Lung (tissue), 16 donors: ENCODE results near the gene CNDP2. TPM values are rescaled to one million over a fixed set of nuclear protein-coding genes. Genes with fewer than 3 reads are reported as not detected.

Source experiments
- ATAC-seq: fragments of 200-7000 bp; cut with Tn5 transposase; one replicate; pipeline ENCODE4 v1.9.1; 2020; ENCODE audit warnings: moderate number of reproducible peaks; ENCODE audit not compliant: insufficient read depth, low FRiP score
- DNase-seq, 3 donors: peaks; one replicate each; pipeline ENCODE4 v3.0.0-alpha.2; 2013 to 2017
- H3K27ac ChIP-seq, 2 donors: one replicate each; pipeline ENCODE4 v1.5.1; 2013; ENCODE audit warnings: mild to moderate bottlenecking in 2 of 2, moderate library complexity in 2 of 2, control low read depth in 1 of 2, inconsistent platforms in 1 of 2, low read depth in 1 of 2, low read length in 1 of 2
- H3K27me3 ChIP-seq, 3 donors: one replicate each; pipeline ENCODE4 v1.5.1; 2013; ENCODE audit warnings: low read length in 2 of 3; ENCODE audit not compliant: control insufficient read depth in 3 of 3, insufficient read depth in 3 of 3
- H3K36me3 ChIP-seq, 4 donors: one replicate each; pipeline ENCODE4 v1.5.1; 2013; ENCODE audit warnings: low read length in 4 of 4, mild to moderate bottlenecking in 1 of 4, moderate library complexity in 1 of 4; ENCODE audit not compliant: control insufficient read depth in 4 of 4, insufficient read depth in 4 of 4
- H3K4me1 ChIP-seq, 5 donors: one replicate each; pipeline ENCODE4 v1.5.1; 2013; ENCODE audit warnings: low read length in 5 of 5, mild to moderate bottlenecking in 2 of 5, moderate library complexity in 1 of 5; ENCODE audit not compliant: control insufficient read depth in 5 of 5, insufficient read depth in 5 of 5
- H3K4me3 ChIP-seq: one replicate; pipeline ENCODE4 v1.5.1; 2013; ENCODE audit warnings: mild to moderate bottlenecking, control low read depth, moderate library complexity
- H3K9ac ChIP-seq, 2 donors: one replicate each; pipeline ENCODE4 v1.5.1; 2013; ENCODE audit warnings: low read length in 2 of 2, control low read depth in 1 of 2; ENCODE audit not compliant: insufficient read depth in 1 of 2
- H3K9me3 ChIP-seq, 4 donors: one replicate each; pipeline ENCODE4 v1.5.1; 2013; ENCODE audit warnings: low read length in 3 of 4, mild to moderate bottlenecking in 1 of 4, moderate library complexity in 1 of 4; ENCODE audit not compliant: control insufficient read depth in 4 of 4, insufficient read depth in 3 of 4
- WGBS, 2 donors: extraction: QIAGEN DNeasy Blood & Tissue Kit; methylation state at CpG; one replicate each; pipeline ENCODE4 v1.1.7; 2013; 5-methylcytosine and 5-hydroxymethylcytosine counted together
- long read RNA-seq, 5 donors: transcript quantifications; one replicate each; lab custom pipeline, GENCODE V29; 2026
- polyA plus RNA-seq, 2 donors: library from polyadenylated mRNA; stranded (reverse); fragments of 200-250 nt; gene quantifications; one replicate each; pipeline ENCODE4 v1.2.1, GENCODE V29; 2013
- total RNA-seq, 2 donors: library from RNA; depleted of rRNA in 1 of 2; stranded (reverse); fragments of >200 nt in 1 of 2; gene quantifications; one replicate each; pipeline ENCODE4 v1.2.1, GENCODE V29; 2014 to 2021
- TF ChIP-seq, protein P1 (sequence below): IDR thresholded peaks from 2 replicates; pipeline ENCODE4 v1.5.1; 2012; ENCODE audit warnings: mild to moderate bottlenecking; ENCODE audit errors: control extremely low read depth, extremely low read depth
- donor health status: control.
- donor health status: control.
- donor health status: Bipolar disorder and iron deficiency.
- donor health status: healthy.
- donor health status: DM: yes; HTN: yes; CAD: no.

CNDP2 gene
- total RNA-seq (100 to 1,000 TPM; 155 to 311 TPM), polyA plus RNA-seq (100 to 1,000 TPM; 152 to 227 TPM)
- long read RNA-seq, donor 1, full-length matches to known transcripts, result 19 of 19 reads
- long read RNA-seq, donor 1, partial matches to known transcripts, result 0 of 19 reads
- long read RNA-seq, donor 1, other reads (novel, unspliced or antisense), result 0 of 19 reads
- long read RNA-seq, donor 2, full-length matches to known transcripts, result 4 of 4 reads
- long read RNA-seq, donor 2, partial matches to known transcripts, result 0 of 4 reads
- long read RNA-seq, donor 2, other reads (novel, unspliced or antisense), result 0 of 4 reads
- long read RNA-seq, donor 3, full-length matches to known transcripts, result 6 of 15 reads
- long read RNA-seq, donor 3, partial matches to known transcripts, result 9 of 15 reads
- long read RNA-seq, donor 3, other reads (novel, unspliced or antisense), result 0 of 15 reads
- long read RNA-seq, donor 4, full-length matches to known transcripts, result 3 of 3 reads
- long read RNA-seq, donor 4, partial matches to known transcripts, result 0 of 3 reads
- long read RNA-seq, donor 4, other reads (novel, unspliced or antisense), result 0 of 3 reads
- long read RNA-seq, donor 5, full-length matches to known transcripts, result 31 of 31 reads
- long read RNA-seq, donor 5, partial matches to known transcripts, result 0 of 31 reads
- long read RNA-seq, donor 5, other reads (novel, unspliced or antisense), result 0 of 31 reads

DNA sequence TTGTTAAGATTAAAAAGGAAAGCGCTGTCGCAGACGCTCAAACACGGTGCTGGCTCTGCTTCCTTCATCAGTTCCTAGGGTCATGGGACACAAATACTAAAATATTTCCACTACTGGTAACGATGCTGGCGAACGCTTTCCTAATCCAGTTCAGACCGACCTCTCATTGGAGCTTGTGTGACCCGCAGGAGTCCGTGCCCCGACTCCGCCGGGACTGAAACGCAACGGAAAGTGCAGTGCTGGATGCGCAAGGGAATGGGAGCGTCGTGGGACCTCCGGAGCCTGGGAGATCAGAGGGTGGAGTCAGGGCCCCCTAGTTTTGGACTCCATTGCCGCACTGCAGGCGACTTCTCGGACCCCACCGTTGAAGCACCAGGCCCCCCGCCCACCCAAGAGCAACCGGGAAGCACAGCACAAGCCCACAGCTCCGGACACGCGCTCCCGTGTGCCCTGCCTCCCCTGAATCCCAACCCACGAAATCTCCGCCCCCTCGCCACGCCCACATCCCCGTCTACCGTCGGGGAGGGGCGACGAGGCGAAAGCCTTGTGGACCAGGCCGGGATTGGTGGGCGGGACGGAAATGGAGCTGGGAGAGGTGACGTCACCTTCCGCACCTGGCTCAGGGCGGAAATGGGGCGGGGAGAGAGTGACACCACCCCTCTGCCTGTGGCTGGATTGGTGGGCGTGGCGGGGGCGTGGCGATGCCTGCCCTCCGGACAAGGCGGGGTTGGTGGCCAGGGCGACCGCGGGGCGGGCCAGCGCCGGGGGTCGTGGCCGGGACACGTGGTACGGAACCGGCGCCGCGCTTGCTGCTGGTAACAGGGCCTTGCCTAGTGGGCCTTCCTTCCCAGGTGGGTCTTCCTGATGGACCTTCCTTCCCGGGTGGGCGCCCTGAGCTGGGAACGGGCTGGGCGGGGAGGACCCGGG is at the start of gene CNDP2:
Gene CNDP2 (plus strand): TSS at position 783 of the 927 bp plus-strand sequence. CDS start 3,611 bp downstream, outside the sequence.
- DNase-seq, result peak; percentile 100
- WGBS, 2 donors, result 0% methylated on average over 67 to 71 of the region's 71 CpGs
- peak; percentile 93 for ATAC-seq
- H3K36me3 ChIP-seq, result peaks cover 0 to 4% (median 0%) of the 10 kb centered on the region in 4 donors
- no peaks in the 10 kb centered on the region for H3K27me3 ChIP-seq
- TF ChIP-seq, protein P1, sequence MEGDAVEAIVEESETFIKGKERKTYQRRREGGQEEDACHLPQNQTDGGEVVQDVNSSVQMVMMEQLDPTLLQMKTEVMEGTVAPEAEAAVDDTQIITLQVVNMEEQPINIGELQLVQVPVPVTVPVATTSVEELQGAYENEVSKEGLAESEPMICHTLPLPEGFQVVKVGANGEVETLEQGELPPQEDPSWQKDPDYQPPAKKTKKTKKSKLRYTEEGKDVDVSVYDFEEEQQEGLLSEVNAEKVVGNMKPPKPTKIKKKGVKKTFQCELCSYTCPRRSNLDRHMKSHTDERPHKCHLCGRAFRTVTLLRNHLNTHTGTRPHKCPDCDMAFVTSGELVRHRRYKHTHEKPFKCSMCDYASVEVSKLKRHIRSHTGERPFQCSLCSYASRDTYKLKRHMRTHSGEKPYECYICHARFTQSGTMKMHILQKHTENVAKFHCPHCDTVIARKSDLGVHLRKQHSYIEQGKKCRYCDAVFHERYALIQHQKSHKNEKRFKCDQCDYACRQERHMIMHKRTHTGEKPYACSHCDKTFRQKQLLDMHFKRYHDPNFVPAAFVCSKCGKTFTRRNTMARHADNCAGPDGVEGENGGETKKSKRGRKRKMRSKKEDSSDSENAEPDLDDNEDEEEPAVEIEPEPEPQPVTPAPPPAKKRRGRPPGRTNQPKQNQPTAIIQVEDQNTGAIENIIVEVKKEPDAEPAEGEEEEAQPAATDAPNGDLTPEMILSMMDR, result no peak
- peak within 1 kb of the TSS; percentile 80 to 85 for H3K9ac ChIP-seq
- H3K4me3 ChIP-seq, result peak within 1 kb of the TSS; percentile 58
- no peaks in the 10 kb centered on the region for H3K9me3 ChIP-seq
- peak within 1 kb of the TSS; percentile 94 to 96 for H3K27ac ChIP-seq
- H3K4me1 ChIP-seq, result peaks cover 2 to 16% (median 6%) of the 10 kb centered on the region in 5 donors

DNA sequence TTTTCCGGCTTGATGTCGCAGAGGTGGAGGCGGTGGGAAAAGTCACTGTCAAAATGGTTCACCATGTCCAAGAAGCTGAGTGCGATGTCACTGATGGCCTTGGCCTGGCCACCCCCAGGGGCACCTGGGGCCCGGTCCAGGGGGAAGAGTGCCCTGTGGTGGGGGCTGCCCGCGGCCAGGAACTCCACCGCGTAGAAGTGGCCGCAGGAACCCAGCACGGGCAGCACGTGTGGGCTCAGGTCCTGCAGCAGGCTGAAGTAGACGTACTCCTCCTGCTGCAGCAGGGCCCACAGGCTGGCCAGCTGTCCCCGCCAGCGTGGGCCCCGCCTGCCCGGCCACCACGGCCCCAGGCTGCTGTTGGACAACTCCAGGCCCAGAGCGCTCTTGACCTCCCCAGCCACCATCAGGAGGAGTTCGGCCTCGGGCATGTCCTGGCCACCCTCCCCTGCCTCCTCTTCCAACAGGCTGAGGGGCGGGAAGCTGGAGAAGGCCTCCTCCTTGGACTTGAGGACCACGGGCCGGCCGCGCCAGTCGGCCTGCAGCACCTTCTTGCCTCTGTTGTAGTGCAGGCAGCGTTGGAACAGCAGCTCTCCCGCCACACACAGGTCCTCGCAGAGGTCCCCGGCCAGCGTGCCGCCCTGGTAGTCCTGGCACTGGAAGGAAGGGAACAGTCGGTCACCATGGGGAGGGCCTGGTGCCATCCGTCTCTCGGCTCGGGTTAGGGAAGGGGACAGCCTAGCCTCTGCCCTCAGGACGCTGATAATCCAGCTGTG is 49.3 kb upstream of the CNDP2 start:
- Histone ChIP-seq H3K27ac (no peak overlapping the region), H3K27me3 (peaks cover 0 to 3% (median 0%) of the 10 kb centered on the region in 3 donors), H3K36me3 (no peaks in the 10 kb centered on the region), H3K4me3 (no peak overlapping the region), H3K9me3 (no peaks in the 10 kb centered on the region), H3K9ac (no peak overlapping the region), H3K4me1 (no peaks in the 10 kb centered on the region)
- TF ChIP-seq, protein P1, result no peak
- ATAC-seq (no peak), DNase-seq (no peak)
- 95 to 96% methylated on average over 37 to 38 of the region's 38 CpGs for WGBS, 2 donors

- H3K27me3 ChIP-seq, result peaks cover 0 to 5% (median 0%) of the 10 kb centered on the region in 3 donors
- H3K9me3 ChIP-seq, result no peaks in the 10 kb centered on the region
- H3K4me1 ChIP-seq, result no peaks in the 10 kb centered on the region
- TF ChIP-seq, protein P1, result no peak
- ATAC-seq (no peak), DNase-seq (no peak)
- H3K9ac ChIP-seq, result no peak overlapping the region
- WGBS, 2 donors, result 89 to 90% methylated on average over 16 of the region's 16 CpGs
- no peaks in the 10 kb centered on the region for H3K36me3 ChIP-seq
- no peak overlapping the region for H3K27ac ChIP-seq
- no peak overlapping the region for H3K4me3 ChIP-seq
These were observed 48.6 kb upstream of the CNDP2 start for GRCh38 chr18:74447404-74448152.
